ENCODE results near the gene C18orf63.

- TF ChIP-seq, protein P1, sequence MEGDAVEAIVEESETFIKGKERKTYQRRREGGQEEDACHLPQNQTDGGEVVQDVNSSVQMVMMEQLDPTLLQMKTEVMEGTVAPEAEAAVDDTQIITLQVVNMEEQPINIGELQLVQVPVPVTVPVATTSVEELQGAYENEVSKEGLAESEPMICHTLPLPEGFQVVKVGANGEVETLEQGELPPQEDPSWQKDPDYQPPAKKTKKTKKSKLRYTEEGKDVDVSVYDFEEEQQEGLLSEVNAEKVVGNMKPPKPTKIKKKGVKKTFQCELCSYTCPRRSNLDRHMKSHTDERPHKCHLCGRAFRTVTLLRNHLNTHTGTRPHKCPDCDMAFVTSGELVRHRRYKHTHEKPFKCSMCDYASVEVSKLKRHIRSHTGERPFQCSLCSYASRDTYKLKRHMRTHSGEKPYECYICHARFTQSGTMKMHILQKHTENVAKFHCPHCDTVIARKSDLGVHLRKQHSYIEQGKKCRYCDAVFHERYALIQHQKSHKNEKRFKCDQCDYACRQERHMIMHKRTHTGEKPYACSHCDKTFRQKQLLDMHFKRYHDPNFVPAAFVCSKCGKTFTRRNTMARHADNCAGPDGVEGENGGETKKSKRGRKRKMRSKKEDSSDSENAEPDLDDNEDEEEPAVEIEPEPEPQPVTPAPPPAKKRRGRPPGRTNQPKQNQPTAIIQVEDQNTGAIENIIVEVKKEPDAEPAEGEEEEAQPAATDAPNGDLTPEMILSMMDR (IDR thresholded peaks at IDR 0.05) = peak in 2 of 3 experiments; percentile 65 to 74
- TF ChIP-seq POLR2A (IDR thresholded peaks at IDR 0.05) = no peak
These were observed 26.9 kb downstream of the C18orf63 start for GRCh38 chr18:74342416-74343043.

Measured in vagina (tissue), 2 donors.